HG03460 (cell line): ENCODE results near the gene SORCS2.

Experiments
- ATAC-seq: cut with Tn5 transposase; IDR thresholded peaks from one replicate; pipeline ENCODE4 v1.9.1; 2021; ENCODE audit not compliant: unreplicated experiment

Gene SORCS2

DNA sequence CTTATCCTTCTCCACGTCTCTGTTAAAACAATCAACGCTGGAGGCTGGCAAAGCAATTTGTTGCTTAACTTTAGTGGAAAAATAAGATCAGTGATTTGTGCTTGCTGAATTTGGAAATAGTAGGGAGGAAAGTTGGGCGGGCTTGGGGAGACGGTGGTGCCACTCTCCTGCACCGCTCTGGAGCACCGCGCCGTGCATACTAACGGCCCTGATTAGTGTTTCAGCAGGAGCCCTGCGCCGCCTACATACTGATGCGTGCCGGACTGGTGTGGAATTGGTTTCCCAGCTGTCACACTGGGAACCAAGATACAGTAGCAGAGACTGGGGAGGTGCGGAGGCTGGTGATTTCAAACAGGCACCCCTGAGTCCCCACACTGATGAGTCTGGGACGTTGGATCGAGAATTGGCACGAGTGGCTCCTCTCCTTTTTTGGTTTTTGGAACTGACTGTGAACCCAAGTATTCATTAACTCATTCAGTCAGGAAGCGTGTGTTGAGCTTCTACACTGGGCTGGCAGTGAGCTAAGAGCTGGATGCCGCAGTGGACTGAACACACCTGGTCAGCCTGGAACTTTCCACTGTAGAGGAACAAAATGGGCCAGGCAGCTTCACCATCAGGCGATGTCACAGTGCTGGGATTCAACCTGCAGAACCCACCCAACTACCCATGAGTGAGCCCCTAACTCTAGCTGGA lies 271.4 kb downstream of the SORCS2 start:
- ATAC-seq = no peak

DNA sequence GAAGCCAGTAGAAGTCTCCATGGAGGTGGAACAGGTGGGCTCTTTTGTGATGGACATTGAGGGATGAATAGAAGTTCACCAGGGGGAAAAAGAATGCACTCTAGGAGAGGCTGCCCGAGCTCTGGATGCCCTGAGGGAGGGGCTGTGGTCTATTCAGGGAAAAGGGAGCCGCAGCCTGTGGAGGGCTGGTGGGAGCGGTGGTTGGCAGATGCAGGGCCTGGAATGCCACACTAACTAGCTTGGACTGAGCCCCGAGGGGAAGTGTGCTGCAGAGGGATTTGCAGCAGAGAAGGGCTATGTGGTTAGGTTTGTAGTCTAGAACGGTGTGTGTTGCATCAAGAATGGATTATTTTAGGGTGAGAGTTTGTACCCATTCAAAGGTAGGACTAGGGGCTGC lies 271.9 kb downstream of the SORCS2 start:
- no peak for ATAC-seq

DNA sequence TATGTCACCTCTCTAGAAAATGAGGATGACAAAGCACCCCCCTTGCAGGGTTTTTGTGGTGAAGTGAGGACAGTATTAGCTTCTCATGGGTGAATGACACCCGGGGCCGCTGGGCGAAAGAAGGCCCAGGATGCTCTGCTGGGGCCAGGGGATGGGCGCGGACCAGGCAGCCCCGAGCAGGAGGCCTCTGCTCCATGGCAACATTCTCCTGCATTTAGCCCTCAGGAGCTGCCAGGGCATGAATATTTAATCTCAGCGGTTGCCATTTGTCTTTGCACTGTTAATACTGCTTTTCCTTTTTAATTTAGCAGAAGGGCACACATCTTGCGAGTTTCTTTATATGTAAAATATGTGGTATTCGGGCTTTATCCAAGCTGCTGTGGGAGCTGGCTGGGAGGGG lies 272.7 kb downstream of the SORCS2 start:
- ATAC-seq = no peak

DNA sequence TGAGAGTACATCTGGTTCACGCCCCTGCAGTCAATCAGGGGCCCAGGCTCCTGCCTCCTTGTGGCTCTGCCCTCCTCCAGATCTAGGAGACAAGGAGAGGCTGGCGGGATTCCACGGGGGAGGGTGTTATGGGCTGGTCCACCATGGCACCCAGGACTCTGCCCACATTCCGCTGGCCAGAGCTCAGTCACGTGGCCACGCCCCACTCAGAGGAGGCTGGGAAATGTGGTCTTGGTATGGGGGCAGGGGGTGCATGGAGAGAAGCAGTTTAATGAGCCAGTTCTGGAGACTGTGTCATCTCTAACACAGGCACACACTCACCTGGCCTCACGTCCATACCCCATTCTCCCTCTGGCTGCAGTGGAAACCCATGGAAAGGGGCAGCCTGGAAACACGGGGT lies 273.9 kb downstream of the SORCS2 start:
- no peak for ATAC-seq

DNA sequence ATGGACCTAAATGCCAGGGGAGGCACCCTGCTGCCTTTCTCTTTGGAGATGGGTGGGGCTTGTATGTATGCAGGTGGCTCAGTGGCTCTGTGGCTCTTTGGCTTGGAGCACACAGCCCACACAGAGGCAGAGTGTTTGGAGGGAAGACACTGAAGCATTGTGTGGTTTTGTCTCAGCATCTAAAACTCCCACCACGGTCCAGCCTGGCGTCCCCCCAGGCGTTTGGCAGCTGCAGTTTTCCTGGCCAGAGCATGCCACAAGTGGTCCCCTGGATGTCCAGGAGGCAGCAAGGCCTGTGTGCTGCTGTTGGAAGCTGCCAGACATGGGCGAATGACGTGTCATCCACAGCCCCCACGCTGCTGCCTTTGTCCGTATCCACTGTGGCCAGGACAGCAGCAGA lies 274.6 kb downstream of the SORCS2 start:
- no peak for ATAC-seq

DNA sequence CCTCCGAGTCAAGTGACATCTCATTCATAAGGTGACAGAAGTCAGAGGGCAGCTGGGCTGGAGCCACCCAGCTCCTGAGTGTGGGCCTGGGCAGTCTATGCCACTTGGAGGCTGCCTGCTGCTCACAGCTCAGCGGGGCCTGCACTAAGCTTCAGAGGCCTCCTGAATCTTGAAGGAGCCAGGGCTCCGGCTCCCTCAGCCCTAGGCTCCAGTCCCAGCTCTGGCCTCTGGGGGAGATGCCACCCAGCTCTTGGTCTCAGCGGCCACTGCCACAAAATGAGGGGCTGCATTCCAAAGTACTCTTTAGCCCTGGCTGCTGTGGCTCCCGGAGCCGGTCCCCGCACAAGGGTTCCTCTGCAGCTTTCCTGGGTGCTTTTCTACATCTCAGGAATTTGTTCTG lies 275.1 kb downstream of the SORCS2 start:
- no peak for ATAC-seq

DNA sequence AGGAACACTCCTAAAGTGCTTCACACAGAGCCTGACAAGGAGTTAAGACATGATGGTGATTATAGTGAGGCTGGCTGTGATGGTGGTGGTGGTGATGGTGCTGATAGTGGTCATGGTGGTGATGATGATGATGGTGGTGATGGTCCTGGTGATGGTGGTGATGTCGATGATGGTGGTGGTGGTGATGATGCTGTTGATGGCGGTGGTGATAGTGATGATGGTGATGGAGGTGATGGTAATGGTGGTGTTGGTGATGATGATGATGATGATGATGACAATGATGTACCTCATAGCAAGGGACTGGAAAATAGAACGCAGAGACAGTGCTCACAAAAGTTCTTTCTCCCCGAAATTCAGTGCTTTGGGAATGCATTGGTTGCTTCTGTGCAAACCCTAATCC lies 276.7 kb downstream of the SORCS2 start:
- no peak for ATAC-seq

DNA sequence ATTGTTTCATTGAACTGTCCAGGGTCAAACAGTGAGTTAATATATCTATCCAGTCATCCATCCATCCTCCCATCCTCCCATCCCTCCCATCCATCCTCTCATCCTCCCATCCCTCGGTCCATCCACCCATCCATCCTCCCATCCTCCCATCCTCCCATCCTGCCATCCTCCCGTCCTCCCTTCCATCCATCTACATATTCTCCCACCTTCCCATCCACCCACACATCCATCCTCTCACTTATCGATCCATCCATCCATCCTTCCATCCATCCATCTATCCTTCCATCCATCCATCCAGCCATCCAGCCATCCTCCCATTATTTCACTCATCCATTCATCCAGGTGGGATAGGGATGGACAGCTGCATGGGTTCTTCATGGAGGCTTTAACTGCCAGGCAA lies 277.8 kb downstream of the SORCS2 start:
- ATAC-seq = no peak

DNA sequence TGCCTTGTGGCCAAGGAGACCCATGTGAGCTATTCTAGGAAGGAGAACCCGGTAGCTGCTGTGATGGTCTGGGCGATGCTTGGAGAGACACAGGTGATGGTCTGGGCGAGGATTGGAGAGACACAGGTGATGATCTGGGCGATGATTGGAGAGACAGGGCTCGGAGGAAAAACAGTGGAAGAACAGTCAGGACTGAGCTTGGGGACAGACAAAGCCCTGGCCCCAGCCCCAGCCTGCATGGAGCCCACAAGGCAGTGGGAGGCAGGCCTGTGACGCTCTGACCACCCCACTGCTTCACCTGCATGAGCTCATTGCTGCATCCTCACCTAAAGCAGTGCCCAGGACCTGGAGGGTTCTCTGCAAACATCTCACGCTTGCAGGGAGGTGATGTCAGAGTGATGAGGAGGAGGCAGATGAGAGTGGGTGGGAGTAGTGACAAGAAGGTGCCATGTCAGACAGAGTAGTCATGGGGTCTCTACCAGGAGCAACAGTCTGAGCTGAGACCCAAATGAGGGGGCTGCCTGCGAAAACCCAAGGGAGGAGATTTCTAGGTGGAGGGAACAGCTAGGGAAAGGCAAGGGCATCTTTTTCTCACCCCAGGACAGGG lies 278.3 kb downstream of the SORCS2 start:
- ATAC-seq = no peak

DNA sequence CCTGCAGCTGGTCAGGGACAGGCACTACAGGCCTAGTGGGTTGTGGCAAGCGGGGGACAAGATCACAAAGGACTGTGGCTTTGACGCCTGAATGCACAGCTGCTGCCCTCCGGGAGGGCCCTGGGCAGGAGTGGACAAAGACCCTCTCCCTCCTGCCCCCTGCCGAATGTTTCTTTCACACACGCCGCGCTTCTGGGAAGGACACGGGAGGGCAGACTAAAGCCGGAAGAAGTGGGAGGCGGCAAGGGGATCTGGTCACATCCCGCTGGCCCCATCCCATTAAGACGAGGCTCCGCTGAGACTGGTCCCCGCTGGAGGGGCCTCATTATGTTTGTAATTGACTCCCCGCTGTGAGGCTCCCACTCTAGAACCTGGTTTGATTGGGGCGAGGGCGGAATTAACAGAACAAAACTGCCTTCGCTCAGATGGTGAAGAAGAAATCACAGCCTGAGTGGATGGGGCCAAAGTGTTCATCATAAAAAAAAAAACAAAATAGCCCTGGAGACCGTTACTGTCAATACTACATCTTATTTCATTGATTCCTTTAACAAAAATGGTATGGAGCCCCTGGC lies 280.2 kb downstream of the SORCS2 start:
- no peak for ATAC-seq

DNA sequence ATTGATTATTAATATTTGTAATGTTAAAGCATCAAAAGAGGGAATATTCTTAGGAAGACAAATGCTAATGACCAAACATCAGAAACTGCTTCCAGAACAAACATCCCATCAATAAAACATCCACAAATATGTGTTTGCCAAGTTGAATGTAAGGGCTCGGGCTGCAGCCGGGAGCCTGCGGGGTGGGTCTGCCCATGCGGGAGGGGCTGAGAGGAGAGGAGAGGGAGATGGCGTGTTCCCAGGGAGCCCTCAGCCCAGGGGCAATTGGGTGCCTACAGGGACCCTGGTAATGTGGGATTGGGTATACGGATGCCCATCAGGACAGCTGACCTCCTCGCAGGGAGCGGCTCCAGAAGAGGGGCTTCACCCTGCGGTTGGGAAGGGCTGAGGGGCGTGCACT lies 280.7 kb downstream of the SORCS2 start:
- ATAC-seq = no peak

DNA sequence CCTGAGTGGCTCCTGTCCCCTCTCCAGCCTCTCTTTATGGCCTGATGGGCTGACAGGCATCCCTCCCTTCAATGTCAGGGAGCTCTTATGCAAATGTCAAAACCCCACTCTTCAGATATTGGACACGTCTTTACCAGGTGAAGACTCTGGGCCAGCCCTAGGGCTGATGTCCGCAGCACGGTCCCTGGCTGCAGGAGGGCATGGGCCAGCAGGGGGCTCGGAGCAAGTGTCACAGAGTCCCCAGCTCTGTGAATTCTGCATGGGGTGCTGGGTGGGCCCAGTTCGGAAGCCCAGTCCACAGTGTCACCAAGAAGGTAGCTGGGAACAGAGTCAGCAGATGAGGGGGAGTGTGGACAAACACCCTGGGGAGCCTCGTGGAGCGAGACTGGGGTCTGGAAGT lies 282.0 kb downstream of the SORCS2 start:
- ATAC-seq = no peak

DNA sequence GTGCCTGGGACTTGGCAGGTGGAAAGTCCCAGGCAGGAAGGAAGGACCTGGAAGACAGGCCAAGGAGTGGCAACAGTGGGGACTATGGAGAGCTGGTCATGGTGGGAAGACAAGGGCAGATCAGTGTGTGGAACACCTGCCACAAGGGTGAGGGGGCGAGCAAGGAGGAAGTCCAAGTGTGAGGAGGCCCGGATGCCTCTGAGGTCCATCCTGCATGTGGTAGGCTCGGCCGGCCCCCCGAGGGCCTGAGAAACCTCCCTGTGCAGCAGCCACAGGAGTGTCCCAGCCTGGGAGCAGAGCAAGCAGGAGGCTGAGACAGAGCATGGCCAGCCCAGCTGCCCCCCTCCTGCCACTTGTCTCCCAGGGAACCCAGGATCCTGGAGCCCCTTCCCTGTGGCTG lies 282.9 kb downstream of the SORCS2 start:
- no peak for ATAC-seq

DNA sequence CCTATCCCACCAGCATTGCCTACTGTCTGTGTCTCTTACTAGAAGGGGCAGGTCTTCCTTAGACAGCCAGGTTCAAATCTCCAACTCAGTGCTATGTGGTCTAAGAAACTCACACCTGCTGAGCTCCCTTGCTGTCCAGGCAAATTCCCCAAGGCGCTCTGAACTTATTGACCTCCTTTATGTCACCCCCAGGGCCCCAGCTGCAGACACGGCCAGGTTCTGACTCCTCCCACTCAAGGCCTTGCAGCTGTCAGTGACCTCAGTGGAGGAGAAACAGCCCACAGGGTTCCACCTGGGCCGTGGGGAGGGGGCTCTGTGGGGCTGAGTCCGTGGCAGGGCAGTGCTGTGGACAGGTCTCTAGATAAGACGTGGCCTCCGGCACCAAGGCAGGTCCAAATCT lies 284.5 kb downstream of the SORCS2 start:
- ATAC-seq = no peak

DNA sequence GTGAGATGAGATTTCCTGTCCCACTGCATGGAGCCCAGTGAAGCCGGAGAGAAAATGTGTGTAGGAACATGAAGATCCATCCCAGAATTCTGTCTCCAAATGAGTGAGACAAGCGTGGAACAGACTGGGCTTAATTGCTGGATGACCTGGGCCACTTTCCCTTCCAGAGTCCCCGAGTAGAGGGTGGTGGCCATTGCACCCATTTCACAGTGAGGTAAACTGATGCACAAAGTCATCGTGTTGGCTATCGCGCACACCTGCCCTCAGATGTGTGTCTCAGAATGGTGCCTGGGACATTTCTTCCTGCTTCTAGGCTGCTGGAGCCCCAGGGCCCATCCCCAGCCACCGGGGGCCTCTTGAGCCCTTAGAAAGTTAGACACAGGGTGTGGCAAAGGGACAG lies 285.4 kb downstream of the SORCS2 start:
- no peak for ATAC-seq

DNA sequence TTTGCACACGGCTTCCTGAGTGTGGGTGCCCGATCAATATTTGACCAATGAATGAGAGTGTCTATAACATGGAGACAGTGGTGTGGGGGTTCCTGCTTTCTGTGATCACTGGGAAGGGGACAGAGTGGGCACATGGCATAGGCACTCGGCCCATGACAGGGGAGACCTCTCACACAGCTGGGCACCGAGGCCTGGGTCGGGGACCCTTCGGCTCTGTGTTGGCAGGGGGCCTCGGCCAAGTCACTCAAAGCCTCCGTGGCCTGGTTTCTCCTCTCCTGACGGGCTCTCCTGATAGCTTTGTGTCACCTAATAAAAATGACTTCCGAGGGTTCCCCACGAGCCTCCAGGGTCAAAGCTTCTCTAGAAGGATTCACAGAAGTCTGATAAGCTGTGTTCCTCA lies 286.3 kb downstream of the SORCS2 start:
- no peak for ATAC-seq

DNA sequence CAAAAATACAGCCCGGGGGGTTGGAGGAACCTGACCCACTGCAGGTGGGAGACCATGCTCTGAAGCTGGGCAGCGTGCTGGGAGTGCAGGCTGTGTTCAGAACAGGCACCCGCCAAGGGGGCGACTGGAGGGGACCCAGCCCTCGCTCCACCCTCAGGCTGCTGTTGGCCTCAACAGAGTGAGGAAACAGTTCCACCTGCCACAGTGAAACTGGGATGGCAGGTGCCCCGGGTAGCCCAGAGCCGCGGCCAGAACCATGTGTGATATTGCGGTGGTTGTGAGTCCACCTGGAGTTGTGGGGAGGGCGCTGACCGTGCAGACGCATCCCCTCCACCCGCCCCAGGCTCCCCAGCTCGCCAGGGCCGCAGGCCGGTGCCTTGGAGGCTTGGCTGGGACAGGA lies 288.1 kb downstream of the SORCS2 start:
- ATAC-seq = no peak

DNA sequence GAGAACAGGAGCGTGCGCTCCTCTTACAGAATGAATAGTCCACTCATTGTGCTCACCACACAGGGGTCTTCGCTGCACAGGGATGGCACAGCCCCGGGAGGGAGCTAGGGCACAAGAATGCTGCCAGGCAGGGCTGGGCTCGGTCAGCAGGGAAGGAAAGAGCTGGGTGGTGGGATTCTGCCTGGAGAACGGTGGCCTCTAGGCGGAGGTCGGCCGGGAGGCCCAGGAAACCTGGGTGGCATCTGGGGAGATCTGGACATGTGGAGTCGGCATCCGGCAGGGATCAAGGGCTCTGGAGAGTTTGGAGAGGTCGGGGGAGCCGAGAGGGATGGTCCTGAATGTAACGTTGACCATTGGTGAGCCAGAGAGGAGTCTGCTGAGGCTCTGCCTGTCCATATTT lies 288.9 kb downstream of the SORCS2 start:
- no peak for ATAC-seq

DNA sequence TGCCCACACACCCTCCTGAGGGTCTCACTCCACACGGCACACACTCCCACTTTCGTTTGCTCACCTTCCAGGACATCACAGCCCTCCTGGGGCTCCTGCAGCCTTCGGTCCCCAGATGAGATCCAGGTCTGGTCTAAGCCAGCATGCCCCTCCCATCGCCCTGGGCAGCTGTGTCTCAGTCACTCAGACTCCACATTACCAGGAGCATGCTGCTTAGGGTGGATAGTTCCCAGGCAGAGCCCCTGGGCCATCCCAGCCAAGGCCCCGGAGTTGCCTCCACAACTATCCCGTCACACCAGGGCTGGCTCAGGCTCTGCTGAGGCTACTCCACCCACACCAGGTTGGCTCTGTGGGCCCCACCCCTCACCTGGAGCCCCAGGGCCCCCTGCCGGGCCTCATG lies 292.8 kb downstream of the SORCS2 start:
- no peak for ATAC-seq

DNA sequence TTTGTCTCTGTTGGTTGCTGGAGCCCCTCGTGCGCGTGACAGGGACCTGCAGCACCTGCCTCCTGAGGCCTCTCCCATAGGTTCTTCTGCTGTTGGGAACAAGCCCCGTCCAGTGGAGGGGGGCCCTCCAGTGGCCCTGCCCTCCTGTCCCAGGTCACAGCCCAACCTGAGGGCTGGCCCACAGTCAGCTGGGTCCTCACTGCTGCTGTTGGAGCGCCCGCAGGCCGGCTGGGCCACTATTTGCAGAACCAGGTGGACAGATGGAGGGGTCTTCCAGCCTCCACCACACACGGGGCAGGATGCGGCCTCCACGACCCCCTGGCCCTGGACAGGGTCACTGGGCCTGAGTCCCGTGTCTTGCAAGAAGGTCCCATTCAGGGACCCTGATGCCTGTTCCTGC lies 293.8 kb downstream of the SORCS2 start:
- no peak for ATAC-seq

DNA sequence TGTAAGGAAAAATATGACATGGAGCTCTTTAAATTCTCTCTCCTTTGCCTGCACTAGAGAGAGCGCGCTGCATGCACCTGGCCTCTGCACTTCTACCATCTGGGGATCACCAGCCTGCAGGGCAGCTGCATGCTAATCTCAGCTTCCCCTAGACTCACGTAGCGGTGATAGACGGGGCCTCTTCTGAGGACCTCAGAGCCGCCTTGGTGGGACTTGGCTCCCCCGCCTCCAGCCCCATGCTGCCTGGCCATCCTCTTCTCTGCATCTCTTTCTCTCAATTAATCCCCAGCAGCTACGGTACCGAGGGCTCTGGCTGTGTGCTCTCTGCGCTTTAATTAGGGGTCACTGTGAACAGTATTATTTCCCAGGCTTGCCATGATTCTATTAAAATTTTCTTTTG lies 295.2 kb downstream of the SORCS2 start:
- ATAC-seq = no peak

DNA sequence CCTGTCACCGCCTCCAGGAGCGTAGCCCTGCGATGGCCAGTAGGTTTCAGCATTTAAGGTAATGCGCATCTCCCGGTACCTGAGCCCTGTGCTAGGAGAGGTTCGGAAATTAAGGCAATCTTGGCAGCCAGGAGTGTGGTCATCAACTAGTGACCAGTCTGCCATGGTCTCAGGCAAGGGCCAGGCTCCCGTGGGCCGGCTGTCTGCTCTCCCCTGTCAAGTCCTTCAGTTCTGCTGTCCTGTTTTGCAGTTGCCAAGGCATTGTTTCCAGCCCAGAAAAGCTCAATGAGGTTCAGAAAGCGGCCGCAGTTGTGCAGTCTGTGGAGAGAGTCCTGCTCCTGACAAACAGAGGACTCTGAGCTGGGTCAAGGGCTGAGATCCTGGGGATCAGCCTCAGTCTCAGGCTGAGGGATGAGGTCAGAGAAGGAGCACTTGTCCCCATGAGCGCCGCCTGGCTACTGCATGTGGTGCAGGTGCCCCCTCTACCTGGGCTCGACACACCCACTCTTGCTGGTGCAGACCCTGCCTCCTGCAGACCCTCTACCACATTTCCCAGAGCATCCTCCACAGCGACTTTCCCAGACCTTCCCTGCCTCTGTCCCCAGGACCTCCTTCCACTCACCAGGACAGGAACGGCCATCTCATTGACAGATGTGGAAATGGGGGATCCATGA lies 295.8 kb downstream of the SORCS2 start:
- ATAC-seq = no peak
